Left ventricle myocardium inferior (tissue), 1 donor: ENCODE measurements around the gene FMR1. TPM values are rescaled to one million over a fixed set of nuclear protein-coding genes. Genes with fewer than 3 reads are reported as not detected.

ENCODE experiments used
- DNase-seq: peaks from one replicate; pipeline ENCODE4 v3.0.0-alpha.2; 2020
- H3K27ac ChIP-seq: fragments of 200-600 bp; replicated peaks from 2 replicates; pipeline ENCODE4 v1.8.0; 2021
- H3K27me3 ChIP-seq: fragments of 200-600 bp; 2 replicates; pipeline ENCODE4 v1.8.0; 2021; ENCODE audit warnings: low read depth
- H3K36me3 ChIP-seq: fragments of 200-600 bp; 2 replicates; pipeline ENCODE4 v1.8.0; 2021
- H3K4me1 ChIP-seq: fragments of 200-600 bp; 2 replicates; pipeline ENCODE4 v1.8.0; 2021
- H3K4me3 ChIP-seq: fragments of 200-600 bp; 2 replicates; pipeline ENCODE4 v1.8.0; 2021; ENCODE audit warnings: mild to moderate bottlenecking, moderate library complexity
- H3K9me3 ChIP-seq: fragments of 200-600 bp; replicated peaks from 2 replicates; pipeline ENCODE4 v1.8.0; 2021
- intact Hi-C: fragments of 100-400 bp; cut with micrococcal nuclease; formaldehyde crosslinking; loops from one replicate; pipeline ENCODE4 v1.11.0; 2022
- total RNA-seq: library from RNA; stranded (reverse); fragmentation: NEBNext Ultra II Directional; extraction: Animal tissue kit (Norgen Biotek cat#: 25700); gene quantifications from one replicate; pipeline ENCODE4 v1.2.1, GENCODE V29; 2021
- TF ChIP-seq, protein P1 (sequence below): fragments of 200-600 bp; IDR thresholded peaks from 2 replicates; pipeline ENCODE4 v1.8.0; 2021; ENCODE audit warnings: antibody characterized with exemption, mild to moderate bottlenecking, borderline replicate concordance
- donor health status: DM: no; HTN: yes; CAD: no; lungs with severe emphysema.

The FMR1 gene
- total RNA-seq, 1 donor from 2014 or later, result 24.3 TPM

DNA sequence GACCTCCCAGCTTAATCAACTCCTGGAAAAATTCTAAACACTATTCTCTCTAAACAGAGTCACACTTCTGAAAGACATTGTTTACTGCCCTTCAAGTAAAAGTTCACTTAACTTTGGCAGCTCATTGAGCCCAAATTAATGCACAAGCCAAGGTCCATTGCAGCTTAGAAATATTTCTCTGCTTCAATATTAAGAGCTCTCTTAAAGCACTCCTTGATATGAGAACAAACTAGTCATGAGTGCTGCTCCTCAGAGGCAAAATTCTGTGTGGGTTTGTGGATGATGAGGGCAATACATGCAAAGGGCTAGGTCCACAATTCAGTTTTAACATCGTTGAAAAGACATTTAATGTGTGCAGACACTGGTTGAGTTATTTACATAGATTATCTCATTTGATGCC lies 12.8 kb upstream of the FMR1 start:
- intact Hi-C loops, result no loop called here
- no peak overlapping the region for H3K27ac ChIP-seq

DNA sequence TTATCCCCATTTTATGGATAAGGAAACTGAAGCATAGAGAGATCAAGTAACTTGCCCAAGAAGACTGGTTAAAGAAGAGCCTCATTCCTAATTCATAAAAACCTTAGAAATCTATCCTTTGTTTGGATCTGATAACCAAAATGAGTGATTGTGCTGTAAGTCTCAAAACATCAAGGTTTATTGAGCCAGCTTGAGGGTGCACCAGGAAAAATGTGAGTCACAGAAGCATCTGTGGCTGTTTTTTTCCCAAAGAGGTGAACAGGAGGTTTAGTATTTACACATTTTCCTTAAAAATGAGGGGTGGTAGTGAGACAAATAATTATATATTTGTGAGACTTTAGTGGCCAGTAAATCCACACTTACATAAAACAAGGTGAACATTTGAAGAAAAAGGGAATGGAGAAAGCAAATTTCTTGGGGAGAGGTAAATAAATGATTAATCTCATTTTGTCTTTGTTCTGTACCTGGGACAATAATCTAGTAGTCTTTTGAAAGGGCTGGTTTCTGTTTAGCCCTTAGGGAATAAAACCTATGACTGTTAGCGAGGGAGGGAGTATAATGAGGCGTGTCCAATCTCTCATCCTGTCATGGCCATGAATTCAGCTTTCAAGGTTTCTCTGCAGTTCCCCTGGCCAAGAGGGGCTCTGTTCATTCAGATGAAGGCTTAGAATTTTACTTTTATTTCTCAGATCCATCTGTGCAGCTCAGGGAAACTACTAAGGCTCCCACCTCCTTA lies 12.2 kb upstream of the FMR1 start:
- Histone ChIP-seq H3K9me3 (no peaks in the 10 kb centered on the region), H3K27ac (no peak overlapping the region), H3K27me3 (no peaks in the 10 kb centered on the region), H3K4me1 (no peaks in the 10 kb centered on the region), H3K4me3 (no peak overlapping the region), H3K36me3 (no peaks in the 10 kb centered on the region)
- DNase-seq, result no peak
- TF ChIP-seq, protein P1, sequence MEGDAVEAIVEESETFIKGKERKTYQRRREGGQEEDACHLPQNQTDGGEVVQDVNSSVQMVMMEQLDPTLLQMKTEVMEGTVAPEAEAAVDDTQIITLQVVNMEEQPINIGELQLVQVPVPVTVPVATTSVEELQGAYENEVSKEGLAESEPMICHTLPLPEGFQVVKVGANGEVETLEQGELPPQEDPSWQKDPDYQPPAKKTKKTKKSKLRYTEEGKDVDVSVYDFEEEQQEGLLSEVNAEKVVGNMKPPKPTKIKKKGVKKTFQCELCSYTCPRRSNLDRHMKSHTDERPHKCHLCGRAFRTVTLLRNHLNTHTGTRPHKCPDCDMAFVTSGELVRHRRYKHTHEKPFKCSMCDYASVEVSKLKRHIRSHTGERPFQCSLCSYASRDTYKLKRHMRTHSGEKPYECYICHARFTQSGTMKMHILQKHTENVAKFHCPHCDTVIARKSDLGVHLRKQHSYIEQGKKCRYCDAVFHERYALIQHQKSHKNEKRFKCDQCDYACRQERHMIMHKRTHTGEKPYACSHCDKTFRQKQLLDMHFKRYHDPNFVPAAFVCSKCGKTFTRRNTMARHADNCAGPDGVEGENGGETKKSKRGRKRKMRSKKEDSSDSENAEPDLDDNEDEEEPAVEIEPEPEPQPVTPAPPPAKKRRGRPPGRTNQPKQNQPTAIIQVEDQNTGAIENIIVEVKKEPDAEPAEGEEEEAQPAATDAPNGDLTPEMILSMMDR, result no peak
- intact Hi-C loops, result no loop called here

More for the DNA sequence above, 12.8 kb upstream of the FMR1 start:
- H3K4me3 ChIP-seq, result no peak overlapping the region
- H3K9me3 ChIP-seq, result no peaks in the 10 kb centered on the region
- no peak for DNase-seq
- H3K27me3 ChIP-seq, result no peaks in the 10 kb centered on the region
- TF ChIP-seq, protein P1, result no peak
- H3K4me1 ChIP-seq, result no peaks in the 10 kb centered on the region
- no peaks in the 10 kb centered on the region for H3K36me3 ChIP-seq

DNA sequence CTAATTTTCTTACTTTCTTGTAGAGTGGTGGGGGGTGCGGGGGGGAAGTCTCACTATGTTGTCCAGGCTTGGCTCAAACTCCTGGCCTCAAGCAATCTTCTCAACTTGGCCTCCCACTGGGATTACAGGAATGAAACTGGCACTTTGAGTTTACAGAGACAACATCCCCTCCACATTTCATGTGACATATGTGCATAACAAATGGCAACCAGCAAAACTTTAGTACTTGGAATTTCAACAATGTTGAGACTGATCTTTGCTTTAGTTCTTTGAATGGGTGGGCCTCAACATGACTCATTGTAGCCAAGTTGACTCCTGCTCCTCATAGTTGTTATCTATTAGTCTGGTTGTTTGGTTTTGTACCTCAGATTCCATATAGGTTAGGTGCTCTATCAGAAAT lies 11.4 kb upstream of the FMR1 start:
- H3K4me3 ChIP-seq, result no peak overlapping the region
- intact Hi-C loops, result no loop called here
- DNase-seq, result no peak
- H3K27me3 ChIP-seq, result no peaks in the 10 kb centered on the region
- TF ChIP-seq, protein P1, result no peak
- no peaks in the 10 kb centered on the region for H3K4me1 ChIP-seq
- no peaks in the 10 kb centered on the region for H3K9me3 ChIP-seq
- no peaks in the 10 kb centered on the region for H3K36me3 ChIP-seq
- no peak overlapping the region for H3K27ac ChIP-seq

DNA sequence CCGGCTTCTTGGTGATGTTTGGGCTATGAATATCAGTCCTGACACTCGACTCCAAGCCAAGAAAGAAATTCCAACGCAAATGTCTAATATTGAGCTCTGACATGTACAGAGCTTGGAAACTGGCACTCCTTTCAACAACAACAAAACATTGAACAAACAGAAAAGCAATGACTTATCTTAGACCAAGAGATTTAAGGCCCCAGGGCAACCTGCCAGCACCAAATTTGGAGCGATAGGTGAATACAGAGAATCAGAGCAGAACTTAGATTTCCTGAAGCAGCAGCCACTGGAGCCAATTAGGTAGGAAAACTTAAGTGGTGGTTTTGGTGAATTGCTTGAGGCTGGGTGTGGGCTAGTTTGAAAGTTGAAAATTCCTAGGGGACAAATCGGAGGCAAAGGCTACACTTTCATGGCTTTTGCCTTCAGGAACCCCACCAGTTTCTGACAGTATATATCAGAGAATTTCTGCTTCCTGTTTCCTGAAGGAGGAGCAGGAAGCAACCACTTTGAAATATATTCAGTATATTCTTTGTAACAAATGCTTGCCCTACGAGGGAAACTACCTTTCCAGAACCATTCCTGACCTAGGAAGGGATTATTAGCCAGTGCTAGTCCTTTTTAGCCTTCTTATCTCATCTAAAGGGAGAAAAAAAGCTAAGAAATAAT lies 10.1 kb upstream of the FMR1 start:
- TF ChIP-seq, protein P1, result no peak
- no peaks in the 10 kb centered on the region for H3K4me1 ChIP-seq
- H3K9me3 ChIP-seq, result no peaks in the 10 kb centered on the region
- intact Hi-C loops, result no loop called here
- no peak overlapping the region for H3K4me3 ChIP-seq
- no peaks in the 10 kb centered on the region for H3K27me3 ChIP-seq
- no peak for DNase-seq
- no peaks in the 10 kb centered on the region for H3K36me3 ChIP-seq
- H3K27ac ChIP-seq, result no peak overlapping the region

DNA sequence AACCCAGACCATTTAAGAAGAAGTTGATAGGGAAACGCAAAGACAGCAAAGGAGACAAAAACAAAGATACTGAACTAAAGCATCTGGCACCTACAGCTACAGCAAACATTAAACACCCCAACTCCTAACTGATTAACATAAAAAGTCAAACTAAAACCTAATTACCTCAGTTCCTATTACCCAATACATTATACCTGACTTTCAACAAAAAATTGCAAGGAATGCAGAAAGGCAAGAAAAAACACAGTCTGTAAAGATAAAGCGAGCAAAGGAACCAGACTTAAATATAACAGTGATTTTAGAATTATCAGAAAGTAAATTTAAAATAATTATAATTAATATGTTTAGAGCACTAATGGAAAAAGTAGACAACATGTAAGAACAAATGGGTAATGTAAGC lies 9.4 kb upstream of the FMR1 start:
- Histone ChIP-seq H3K27ac (no peak overlapping the region), H3K9me3 (no peaks in the 10 kb centered on the region), H3K4me3 (no peak overlapping the region), H3K27me3 (no peaks in the 10 kb centered on the region), H3K36me3 (no peaks in the 10 kb centered on the region), H3K4me1 (no peaks in the 10 kb centered on the region)
- DNase-seq, result no peak
- TF ChIP-seq, protein P1, result no peak
- intact Hi-C loops, result no loop called here
